ENCODE measurements around the gene UQCR10.

DNA sequence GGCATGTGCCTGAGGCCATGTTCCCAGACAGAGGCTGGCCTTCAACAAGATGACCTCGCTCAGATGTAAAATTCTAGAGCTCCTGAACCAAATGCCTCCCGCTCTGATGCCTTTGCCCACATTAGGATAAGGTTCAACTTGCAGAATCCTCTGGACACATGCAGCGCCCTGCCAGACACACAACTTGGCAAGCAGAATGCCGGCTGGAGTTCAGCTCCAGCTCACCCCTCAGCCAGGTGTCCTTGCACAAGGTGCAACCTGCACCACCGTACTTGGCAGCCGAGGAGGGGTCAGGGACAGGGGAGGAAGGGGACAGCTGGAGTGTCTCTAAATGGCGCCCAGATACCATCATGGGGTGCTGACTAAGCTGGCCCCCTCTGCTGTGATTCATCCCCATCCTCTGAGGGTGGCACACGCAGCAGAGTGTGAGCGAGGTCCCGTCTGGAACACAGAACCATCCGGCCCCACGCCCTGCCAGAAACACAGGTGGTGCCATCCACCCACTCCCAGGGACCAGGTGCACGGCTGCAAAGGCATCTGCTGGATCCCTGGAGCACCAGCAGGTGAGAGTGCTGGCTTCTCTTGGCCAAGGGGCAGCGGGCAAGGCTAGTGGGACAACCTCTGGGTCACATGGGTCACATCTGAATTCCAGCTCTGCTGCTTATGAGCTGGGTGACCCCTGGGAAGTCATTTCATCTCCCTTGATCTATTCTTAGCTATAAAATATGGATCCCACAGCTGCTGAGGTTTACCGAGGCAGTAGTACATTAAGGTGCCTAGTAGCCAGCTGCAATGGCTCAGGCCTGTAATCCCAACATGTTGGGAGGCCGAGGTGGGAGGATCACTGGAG, 13.1 kb upstream of the UQCR10 start:
- TF ChIP-seq, protein P1, sequence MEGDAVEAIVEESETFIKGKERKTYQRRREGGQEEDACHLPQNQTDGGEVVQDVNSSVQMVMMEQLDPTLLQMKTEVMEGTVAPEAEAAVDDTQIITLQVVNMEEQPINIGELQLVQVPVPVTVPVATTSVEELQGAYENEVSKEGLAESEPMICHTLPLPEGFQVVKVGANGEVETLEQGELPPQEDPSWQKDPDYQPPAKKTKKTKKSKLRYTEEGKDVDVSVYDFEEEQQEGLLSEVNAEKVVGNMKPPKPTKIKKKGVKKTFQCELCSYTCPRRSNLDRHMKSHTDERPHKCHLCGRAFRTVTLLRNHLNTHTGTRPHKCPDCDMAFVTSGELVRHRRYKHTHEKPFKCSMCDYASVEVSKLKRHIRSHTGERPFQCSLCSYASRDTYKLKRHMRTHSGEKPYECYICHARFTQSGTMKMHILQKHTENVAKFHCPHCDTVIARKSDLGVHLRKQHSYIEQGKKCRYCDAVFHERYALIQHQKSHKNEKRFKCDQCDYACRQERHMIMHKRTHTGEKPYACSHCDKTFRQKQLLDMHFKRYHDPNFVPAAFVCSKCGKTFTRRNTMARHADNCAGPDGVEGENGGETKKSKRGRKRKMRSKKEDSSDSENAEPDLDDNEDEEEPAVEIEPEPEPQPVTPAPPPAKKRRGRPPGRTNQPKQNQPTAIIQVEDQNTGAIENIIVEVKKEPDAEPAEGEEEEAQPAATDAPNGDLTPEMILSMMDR (IDR thresholded peaks at IDR 0.05; ENCODE audit: borderline replicate concordance, extremely low read depth, low read length, poor library complexity, severe bottlenecking): no peak
- no peak for TF ChIP-seq EZH2 (IDR thresholded peaks at IDR 0.05; ENCODE audit: borderline replicate concordance, low read depth, low read length, severe bottlenecking)

All from DND-41 (cell line).